PFSK-1 (cell line): ENCODE results near the gene SGCA.

Experiments
- FOXP2 ChIP-seq: optimal IDR thresholded peaks from 2 replicates; pipeline ENCODE3; 2011; ENCODE audit warnings: borderline replicate concordance, control low read depth, inconsistent platforms; ENCODE audit not compliant: insufficient read depth; ENCODE audit errors: extremely low read length, extremely low read depth
- POLR2AphosphoS5 ChIP-seq: IDR thresholded peaks from 2 replicates; pipeline ENCODE4 v1.6.1; 2012; ENCODE audit warnings: low read depth, mild to moderate bottlenecking, control low read depth, low read length, moderate library complexity
- SIN3A ChIP-seq: IDR thresholded peaks from 2 replicates; pipeline ENCODE4 v1.6.1; 2012; ENCODE audit warnings: mild to moderate bottlenecking, low read length, moderate library complexity, borderline replicate concordance; ENCODE audit not compliant: insufficient read depth
- TAF1 ChIP-seq: IDR thresholded peaks from 2 replicates; pipeline ENCODE4 v1.6.1; 2012; ENCODE audit warnings: low read length, control low read depth, borderline replicate concordance; ENCODE audit not compliant: insufficient read depth
- TF ChIP-seq, protein P1 (sequence below), 2 experiments: IDR thresholded peaks; 2 replicates each; pipeline versions ENCODE4 v1.6.1 to v1.8.0; 2011 to 2012; ENCODE audit warnings: low read depth in 2 of 2, low read length in 2 of 2, control low read depth in 1 of 2, inconsistent platforms in 1 of 2, mild to moderate bottlenecking in 1 of 2, moderate library complexity in 1 of 2; ENCODE audit not compliant: insufficient read depth in 1 of 2

Gene SGCA

DNA sequence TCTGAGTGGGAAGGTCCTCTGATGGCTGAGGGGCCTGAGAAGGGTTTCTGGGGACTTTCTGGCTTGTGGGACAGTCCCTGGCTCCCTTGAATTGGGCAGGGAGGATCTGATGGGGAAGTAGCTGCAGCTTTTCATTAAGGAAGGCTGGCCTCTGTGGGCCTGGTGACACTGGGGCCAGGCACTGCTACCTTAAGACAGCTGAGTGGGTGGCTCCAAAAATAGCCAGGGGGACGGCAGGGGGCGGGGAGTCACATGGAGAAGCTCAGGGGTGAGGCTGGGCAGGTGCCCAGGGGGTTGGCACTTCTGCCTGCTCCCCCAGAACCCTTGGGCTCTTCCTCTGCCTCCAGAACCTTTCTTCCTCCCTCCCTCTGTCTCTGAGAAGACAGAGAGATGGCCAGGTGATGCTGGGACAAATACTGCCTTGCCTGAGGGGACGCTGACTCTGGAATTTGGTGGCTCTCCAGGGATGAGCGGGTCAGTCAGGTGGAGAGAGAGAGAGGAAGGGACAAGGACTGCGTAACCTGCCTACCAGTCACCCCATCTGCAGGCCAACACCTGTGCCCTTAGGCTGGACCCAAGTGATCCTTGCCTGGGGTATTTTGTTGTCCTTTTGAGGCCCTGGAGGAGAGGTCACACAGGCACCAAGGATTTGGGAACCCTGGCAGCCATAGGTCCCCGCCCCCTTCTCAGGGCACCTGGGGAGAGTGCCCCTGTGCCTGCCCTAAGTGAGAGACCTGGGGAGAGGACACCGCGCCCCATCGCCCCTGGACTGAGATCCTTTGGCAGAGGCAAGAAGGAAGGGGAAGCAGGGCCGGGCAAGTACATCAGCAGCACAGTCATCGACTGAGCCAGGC is 1.7 kb upstream of the SGCA start:
- TF ChIP-seq POLR2AphosphoS5 (no peak), FOXP2 (no peak), TAF1 (no peak), SIN3A (no peak)
- TF ChIP-seq, protein P1, sequence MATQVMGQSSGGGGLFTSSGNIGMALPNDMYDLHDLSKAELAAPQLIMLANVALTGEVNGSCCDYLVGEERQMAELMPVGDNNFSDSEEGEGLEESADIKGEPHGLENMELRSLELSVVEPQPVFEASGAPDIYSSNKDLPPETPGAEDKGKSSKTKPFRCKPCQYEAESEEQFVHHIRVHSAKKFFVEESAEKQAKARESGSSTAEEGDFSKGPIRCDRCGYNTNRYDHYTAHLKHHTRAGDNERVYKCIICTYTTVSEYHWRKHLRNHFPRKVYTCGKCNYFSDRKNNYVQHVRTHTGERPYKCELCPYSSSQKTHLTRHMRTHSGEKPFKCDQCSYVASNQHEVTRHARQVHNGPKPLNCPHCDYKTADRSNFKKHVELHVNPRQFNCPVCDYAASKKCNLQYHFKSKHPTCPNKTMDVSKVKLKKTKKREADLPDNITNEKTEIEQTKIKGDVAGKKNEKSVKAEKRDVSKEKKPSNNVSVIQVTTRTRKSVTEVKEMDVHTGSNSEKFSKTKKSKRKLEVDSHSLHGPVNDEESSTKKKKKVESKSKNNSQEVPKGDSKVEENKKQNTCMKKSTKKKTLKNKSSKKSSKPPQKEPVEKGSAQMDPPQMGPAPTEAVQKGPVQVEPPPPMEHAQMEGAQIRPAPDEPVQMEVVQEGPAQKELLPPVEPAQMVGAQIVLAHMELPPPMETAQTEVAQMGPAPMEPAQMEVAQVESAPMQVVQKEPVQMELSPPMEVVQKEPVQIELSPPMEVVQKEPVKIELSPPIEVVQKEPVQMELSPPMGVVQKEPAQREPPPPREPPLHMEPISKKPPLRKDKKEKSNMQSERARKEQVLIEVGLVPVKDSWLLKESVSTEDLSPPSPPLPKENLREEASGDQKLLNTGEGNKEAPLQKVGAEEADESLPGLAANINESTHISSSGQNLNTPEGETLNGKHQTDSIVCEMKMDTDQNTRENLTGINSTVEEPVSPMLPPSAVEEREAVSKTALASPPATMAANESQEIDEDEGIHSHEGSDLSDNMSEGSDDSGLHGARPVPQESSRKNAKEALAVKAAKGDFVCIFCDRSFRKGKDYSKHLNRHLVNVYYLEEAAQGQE (IDR thresholded peaks at IDR 0.05; ENCODE audit: insufficient read depth in 1 of 2, low read depth in 2 of 2, low read length in 2 of 2) = no peak

DNA sequence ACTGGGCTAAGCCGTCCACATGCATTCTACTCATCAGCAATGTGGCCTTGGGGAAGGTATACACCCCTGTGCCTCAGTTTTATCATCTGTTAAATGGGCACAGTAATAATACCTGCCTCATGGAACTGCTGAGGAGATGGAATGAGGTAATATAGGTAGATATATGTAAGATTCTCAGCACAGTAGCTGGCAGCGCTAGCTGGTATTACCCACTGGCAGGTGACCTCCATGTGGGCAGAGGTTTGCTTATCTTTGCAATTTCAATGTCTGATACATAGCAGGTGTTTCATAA is 1.2 kb upstream of the SGCA start:
- no peak for TF ChIP-seq POLR2AphosphoS5
- TF ChIP-seq, protein P1 (IDR thresholded peaks at IDR 0.05; ENCODE audit: insufficient read depth in 1 of 2, low read depth in 2 of 2, low read length in 2 of 2) = no peak
- no peak for TF ChIP-seq FOXP2
- TF ChIP-seq TAF1 = no peak
- no peak for TF ChIP-seq SIN3A

DNA sequence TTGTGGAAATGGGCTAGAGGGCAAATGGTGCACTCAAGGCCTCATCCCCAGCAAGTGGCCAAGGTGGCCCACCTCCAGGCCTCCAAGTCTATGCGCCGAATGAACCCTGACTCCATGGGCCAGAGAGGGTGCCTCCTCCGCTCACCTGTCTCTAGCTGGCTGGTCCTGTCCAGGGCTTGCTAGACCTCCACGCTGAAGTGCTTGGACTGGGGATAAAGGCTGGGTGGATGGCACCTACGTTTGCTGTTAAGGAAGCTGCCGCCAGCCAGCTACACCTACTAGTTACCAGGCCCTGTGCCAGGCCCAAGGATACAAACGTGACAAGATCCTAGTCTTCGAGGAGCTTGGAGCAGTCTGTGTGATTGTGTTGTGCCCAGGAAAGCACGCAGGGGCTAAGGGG is 739 bp upstream of the SGCA start:
- TF ChIP-seq FOXP2 (no peak), SIN3A (no peak), POLR2AphosphoS5 (no peak), TAF1 (no peak)
- TF ChIP-seq, protein P1 (IDR thresholded peaks at IDR 0.05; ENCODE audit: insufficient read depth in 1 of 2, low read depth in 2 of 2, low read length in 2 of 2) = no peak

DNA sequence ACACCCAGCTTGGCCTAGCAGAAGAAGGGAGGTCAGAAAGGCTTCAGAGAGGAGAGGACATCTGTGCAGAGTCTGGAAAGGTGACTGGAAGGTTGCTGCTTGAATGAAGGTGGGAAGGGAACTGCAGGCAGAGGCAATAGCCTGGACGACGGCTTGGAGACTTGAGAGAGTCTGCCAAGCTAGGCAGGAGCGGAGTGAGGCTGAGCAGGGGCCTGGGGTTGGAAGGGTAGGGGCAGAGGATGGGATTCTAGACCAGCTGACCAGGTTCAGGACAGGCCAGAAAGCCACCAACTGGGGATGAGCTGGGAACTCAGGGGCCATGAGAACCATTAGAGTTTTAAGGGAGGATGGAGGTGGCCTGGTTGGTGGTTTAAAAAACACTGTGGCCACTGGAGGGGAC is 339 bp upstream of the SGCA start:
- TF ChIP-seq, protein P1 (IDR thresholded peaks at IDR 0.05; ENCODE audit: insufficient read depth in 1 of 2, low read depth in 2 of 2, low read length in 2 of 2) = no peak
- no peak for TF ChIP-seq POLR2AphosphoS5
- no peak for TF ChIP-seq TAF1
- TF ChIP-seq SIN3A = no peak
- no peak for TF ChIP-seq FOXP2
